Choroid plexus epithelial cell (primary cell): ENCODE measurements around the gene DNAJB1.

Experiments
- DNase-seq: peaks from one replicate; pipeline ENCODE4 v3.0.0-alpha.2; 2010; ENCODE audit warnings: low read depth
- H3K4me3 ChIP-seq: 2 replicates; pipeline ENCODE4 v1.5.1; 2011; ENCODE audit warnings: low read depth, mild to moderate bottlenecking, control low read depth, low read length, moderate library complexity
- CTCF ChIP-seq: conservative IDR thresholded peaks from 2 replicates; pipeline ENCODE4 v1.5.1; 2011; ENCODE audit warnings: low read depth, mild to moderate bottlenecking, control low read depth, inconsistent platforms, low read length, moderate library complexity

DNAJB1 gene

DNA sequence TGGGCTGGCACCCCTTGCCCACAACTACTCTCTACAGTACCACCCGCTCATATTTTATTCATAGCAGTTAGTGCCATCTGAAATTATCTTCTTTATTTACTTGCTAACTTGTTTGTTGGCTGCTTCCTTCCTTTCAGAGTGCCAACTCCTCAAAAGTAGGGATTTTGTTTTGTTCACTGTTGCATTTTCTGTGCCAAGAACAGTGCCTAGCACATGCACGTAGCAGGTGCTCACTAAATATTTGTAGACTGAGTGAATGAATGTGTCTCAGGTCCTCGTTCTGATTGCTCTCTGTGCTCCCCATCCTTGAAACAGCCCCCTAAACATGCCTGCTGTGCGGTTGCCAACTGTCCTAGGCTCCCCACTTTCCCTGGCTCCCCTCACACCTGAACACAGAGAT lies 23.8 kb downstream of the DNAJB1 start:
- no peak for DNase-seq
- H3K4me3 ChIP-seq = peak overlapping the region; percentile 83
- TF ChIP-seq CTCF = no peak

DNA sequence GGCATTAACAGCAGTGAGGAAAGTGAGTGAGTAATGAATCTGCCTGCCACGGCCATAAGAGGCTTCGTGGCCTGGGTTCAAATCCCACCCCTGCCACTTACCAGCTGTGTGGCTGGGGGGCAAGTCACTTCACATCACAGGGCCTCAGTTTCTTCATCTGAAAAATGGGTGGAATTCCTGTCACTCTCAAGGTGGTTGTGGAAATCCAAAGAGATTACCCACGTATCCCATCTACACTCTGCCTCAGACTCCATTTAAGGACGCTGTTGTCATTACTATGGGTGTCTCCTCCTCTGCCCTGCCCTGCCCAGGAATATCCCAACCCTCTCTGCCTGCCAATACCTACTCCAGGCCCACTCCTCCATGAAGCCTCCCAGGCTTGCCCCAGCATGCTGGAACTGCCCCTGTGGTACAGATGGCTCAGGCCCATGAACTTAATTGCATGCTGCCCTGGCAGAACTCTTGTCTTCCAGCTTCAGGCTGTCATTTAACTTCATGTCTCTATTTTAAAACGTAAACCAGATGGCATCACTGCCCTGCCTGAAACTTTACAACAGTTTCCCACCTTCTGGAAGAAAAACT lies 25.4 kb downstream of the DNAJB1 start:
- DNase-seq = no peak
- no peak for TF ChIP-seq CTCF
- H3K4me3 ChIP-seq = no peak overlapping the region

GRCh38 chr19:14487370-14488125 lies 30.6 kb downstream of the DNAJB1 start:
- no peak overlapping the region for H3K4me3 ChIP-seq
- no peak for DNase-seq
- TF ChIP-seq CTCF = no peak

GRCh38 chr19:14482172-14482941 lies 35.8 kb downstream of the DNAJB1 start:
- no peak for TF ChIP-seq CTCF
- H3K4me3 ChIP-seq = no peak overlapping the region
- DNase-seq = no peak

- peak; percentile 42 for DNase-seq
- TF ChIP-seq CTCF = no peak
- H3K4me3 ChIP-seq = no peak overlapping the region
These were observed 37.5 kb downstream of the DNAJB1 start for GRCh38 chr19:14480700-14481079.

DNA sequence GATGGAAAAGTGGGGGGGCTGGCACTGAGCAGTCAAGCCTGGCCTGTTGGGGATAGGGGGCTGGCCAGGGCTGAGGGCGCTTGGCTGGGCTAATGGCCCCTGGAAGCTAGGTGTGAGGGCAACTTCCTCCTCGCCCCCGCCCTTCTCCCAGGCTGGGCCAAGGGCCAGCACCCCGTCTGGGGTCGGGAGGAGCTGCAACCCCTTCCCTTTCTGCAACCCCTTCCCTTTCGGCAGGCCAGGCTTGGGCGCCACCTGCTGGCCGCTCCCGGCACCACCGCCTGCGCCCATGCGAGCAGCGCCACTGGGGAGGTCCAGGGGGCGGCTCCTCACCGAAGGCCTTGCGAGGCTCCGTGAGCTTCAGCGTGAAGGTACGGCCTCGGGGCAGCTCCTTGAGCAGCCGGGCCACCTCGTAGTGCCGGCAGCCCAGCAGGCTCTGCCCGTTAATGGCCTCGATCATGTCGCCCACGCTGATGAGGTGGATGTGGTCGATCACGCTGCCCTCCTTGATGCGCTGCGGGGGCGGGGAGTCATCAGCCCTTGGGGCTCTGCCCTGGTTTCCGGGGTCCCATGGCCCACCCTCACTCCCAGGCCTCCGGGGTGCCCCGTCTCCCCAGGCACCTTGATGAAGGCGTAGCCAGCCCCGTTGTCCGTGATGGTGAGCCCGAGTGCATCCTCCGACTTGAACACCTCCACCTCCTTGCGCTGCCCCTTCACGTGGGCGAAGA lies 38.1 kb downstream of the DNAJB1 start:
- peak; percentile 76 for TF ChIP-seq CTCF
- H3K4me3 ChIP-seq = no peak overlapping the region
- peak; percentile 45 for DNase-seq
